HepG2 (cell line): Measurements from ENCODE around the gene LAMP1. TPM values are rescaled to one million over a fixed set of nuclear protein-coding genes. Genes with fewer than 3 reads are reported as not detected.

ENCODE experiments used
- ATAC-seq: fragments of 200-7000 bp; cut with Tn5 transposase; 3 replicates; pipeline ENCODE4 v1.9.1; 2020; ENCODE audit warnings: mild to moderate bottlenecking, moderate library complexity
- BruUV-seq: library from RNA; stranded (reverse); fragments of 400-500 nt; replicated peaks from 2 replicates; lab custom pipeline; 2021; lab: Mats Ljungman, UMichigan
- CTCF ChIA-PET: fragments of 300-600 bp; formaldehyde crosslinking; extraction: SDS; loops from one replicate; lab custom pipeline; 2021; ENCODE audit warnings: low total read pairs, inconsistent platforms, low intra/inter-chr PET ratio; lab: Yijun Ruan, JAX
- POLR2A ChIA-PET: fragments of 350-600 bp; sonication (Branson Sonifier 250); formaldehyde crosslinking; loops from one replicate; lab custom pipeline; 2020; ENCODE audit warnings: antibody characterized with exemption, inconsistent platforms; lab: Yijun Ruan, JAX
- DNase-seq: peaks from one replicate; pipeline ENCODE4 v3.0.0-alpha.2; 2015; ENCODE audit warnings: low spot score
- FAIRE-seq: peaks from 3 replicates; lab custom pipeline; 2011; peaks lifted over from hg19 to GRCh38; lab: Jason Lieb, UNC
- H2AFZ ChIP-seq: one replicate; pipeline ENCODE4 v1.6.1; 2011; ENCODE audit warnings: low read length, inconsistent platforms
- H3K27ac ChIP-seq: fragments of 300-600 bp; 3 replicates; pipeline ENCODE4 v1.8.0; 2011; ENCODE audit warnings: mixed run types, mild to moderate bottlenecking, mixed read lengths, low read length, inconsistent platforms; ENCODE audit not compliant: insufficient read depth; ENCODE audit errors: extremely low read length
- H3K27me3 ChIP-seq, 2 experiments: fragments of 200-600 bp in 1 of 2; 2 replicates in 1 of 2; 3 replicates in 1 of 2; pipeline versions ENCODE4 v1.6.0 to v1.8.0; 2011; ENCODE audit warnings: low read length in 2 of 2, mild to moderate bottlenecking in 2 of 2, moderate library complexity in 2 of 2, inconsistent platforms in 1 of 2; ENCODE audit not compliant: insufficient read depth in 2 of 2, control insufficient read depth in 1 of 2
- H3K36me3 ChIP-seq, 2 experiments: fragments of 200-600 bp in 1 of 2; replicated peaks in 1 of 2; 2 replicates in 1 of 2; 3 replicates in 1 of 2; pipeline versions ENCODE4 v1.5.1 to v1.8.0; 2011; ENCODE audit warnings: low read length in 2 of 2, inconsistent platforms in 1 of 2; ENCODE audit not compliant: insufficient read depth in 2 of 2, control insufficient read depth in 1 of 2
- H3K4me1 ChIP-seq: 2 replicates; pipeline ENCODE4 v1.5.1; 2012; ENCODE audit warnings: low read length, inconsistent platforms; ENCODE audit not compliant: insufficient read depth
- H3K4me2 ChIP-seq: 2 replicates; pipeline ENCODE4 v1.6.0; 2011; ENCODE audit warnings: low read depth, low read length, inconsistent platforms
- H3K4me3 ChIP-seq, 3 experiments: fragments of 200-600 bp in 1 of 3; sonication (generic), shearing (Covaris generic) in 1 of 3; replicated peaks in 1 of 3; 2 replicates each; pipeline ENCODE4 v1.5.1; 2011 to 2016; ENCODE audit warnings: low read length in 3 of 3, inconsistent platforms in 2 of 3, low read depth in 2 of 3, mild to moderate bottlenecking in 2 of 3, control low read depth in 1 of 3, mixed read lengths in 1 of 3; ENCODE audit not compliant: insufficient read depth in 1 of 3
- H3K79me2 ChIP-seq: one replicate; pipeline ENCODE4 v1.6.1; 2011; ENCODE audit warnings: low read length, inconsistent platforms; ENCODE audit not compliant: insufficient read depth
- H3K9ac ChIP-seq: 2 replicates; pipeline ENCODE4 v1.6.0; 2011; ENCODE audit warnings: mild to moderate bottlenecking, low read depth, low read length, inconsistent platforms; ENCODE audit not compliant: insufficient read depth
- H3K9me3 ChIP-seq: 2 replicates; pipeline ENCODE4 v1.5.1; 2012; ENCODE audit warnings: mild to moderate bottlenecking, low read length
- H4K20me1 ChIP-seq: 2 replicates; pipeline ENCODE4 v1.6.0; 2011; ENCODE audit warnings: inconsistent platforms, mild to moderate bottlenecking, low read length, moderate library complexity; ENCODE audit not compliant: insufficient read depth
- AKNA ChIP-seq: sonication (generic); formaldehyde crosslinking; IDR thresholded peaks from 2 replicates; pipeline ENCODE4 v1.4.0; 2020; ENCODE audit warnings: missing genetic modification reagents, borderline replicate concordance
- GTF3A ChIP-seq: sonication (generic); formaldehyde crosslinking; conservative IDR thresholded peaks from 2 replicates; pipeline ENCODE4 v1.4.0; 2020; ENCODE audit warnings: mild to moderate bottlenecking, missing genetic modification reagents
- MED13 ChIP-seq: sonication (generic); formaldehyde crosslinking; IDR thresholded peaks from 2 replicates; pipeline ENCODE4 v1.5.0; 2020; ENCODE audit warnings: missing genetic modification reagents
- PLRG1 ChIP-seq: fragments of 450-650 bp; conservative IDR thresholded peaks from 2 replicates; pipeline ENCODE4 v1.6.1; 2016
- POLR2A ChIP-seq, 2 experiments: IDR thresholded peaks; 2 replicates each; pipeline ENCODE4 v1.6.1; 2011; ENCODE audit warnings: low read depth in 2 of 2, low read length in 2 of 2, mild to moderate bottlenecking in 1 of 2, moderate library complexity in 1 of 2; ENCODE audit not compliant: insufficient read depth in 1 of 2
- SKIL ChIP-seq: sonication (generic); formaldehyde crosslinking; IDR thresholded peaks from 2 replicates; pipeline ENCODE4 v1.8.0; 2022; ENCODE audit warnings: missing genetic modification reagents, mild to moderate bottlenecking, moderate library complexity, borderline replicate concordance
- TBX2 ChIP-seq: sonication (generic); formaldehyde crosslinking; IDR thresholded peaks from 2 replicates; pipeline ENCODE4 v1.5.0; 2020; ENCODE audit warnings: missing genetic modification reagents, mild to moderate bottlenecking, borderline replicate concordance
- ZBTB21 ChIP-seq: sonication (generic); formaldehyde crosslinking; IDR thresholded peaks from 2 replicates; pipeline ENCODE4 v1.4.0; 2020; ENCODE audit warnings: missing genetic modification reagents
- ZNF34 ChIP-seq: sonication (generic); formaldehyde crosslinking; IDR thresholded peaks from 2 replicates; pipeline ENCODE4 v1.4.0; 2020; ENCODE audit warnings: mild to moderate bottlenecking, missing genetic modification reagents, borderline replicate concordance
- ZNF558 ChIP-seq: sonication (generic); formaldehyde crosslinking; IDR thresholded peaks from 2 replicates; pipeline ENCODE4 v1.9.0; 2022; ENCODE audit warnings: mild to moderate bottlenecking, missing genetic modification reagents, borderline replicate concordance
- WGBS: methylation state at CpG from one replicate; pipeline ENCODE4 v1.1.6; 2017; ENCODE audit warnings: low lambda C conversion rate; 5-methylcytosine and 5-hydroxymethylcytosine counted together
- in situ Hi-C: cut with HindIII; loops from 2 replicates; pipeline ENCODE4 v1.10.0; 2017; ENCODE audit warnings: low pct_unique_long_range_greater_than_20kb; ENCODE audit not compliant: extremely low pct_ligation_motif_present
- intact Hi-C: fragments of 100-400 bp; cut with micrococcal nuclease; formaldehyde crosslinking; loops from one replicate; pipeline ENCODE4 v1.10.0; 2022; ENCODE audit not compliant: unreplicated experiment
- polyA plus RNA-seq, 8 experiments: library from polyadenylated mRNA; depleted of rRNA in 3 of 8; stranded (reverse) in 7 of 8; unstranded in 1 of 8; fragments of >200 nt; fragmentation: Illumina TruSeq in 4 of 8; extraction: Trizol in 4 of 8; gene quantifications; 2 replicates each; pipeline versions ENCODE4 v1.2.1 to v1.2.3, GENCODE V29; 2011 to 2016; ENCODE audit warnings: low read depth in 4 of 8, missing spikeins in 1 of 8, mixed read lengths in 1 of 8; ENCODE audit not compliant: insufficient read depth in 1 of 8
- total RNA-seq, 5 experiments: library from RNA; depleted of rRNA; stranded (reverse); fragments of >200 nt; fragmentation: Illumina TruSeq; extraction: Trizol; gene quantifications; 2 replicates each; pipeline ENCODE4 v1.2.3, GENCODE V29; 2016; ENCODE audit warnings: low read depth in 1 of 5
- TF ChIP-seq, protein P1 (sequence below): sonication (generic); formaldehyde crosslinking; IDR thresholded peaks from 2 replicates; pipeline ENCODE4 v1.5.0; 2020; ENCODE audit warnings: mild to moderate bottlenecking, missing genetic modification reagents, borderline replicate concordance
- TF ChIP-seq, protein P2 (sequence below): sonication (generic); formaldehyde crosslinking; conservative IDR thresholded peaks from 2 replicates; pipeline ENCODE4 v1.4.0; 2020; ENCODE audit warnings: missing genetic modification reagents

Gene LAMP1
- total and polyA plus RNA-seq, 2 of the 13 experiments (the other 11 are each of a cell fraction or from before 2014, with no cell fraction given), result 103 to 112 TPM

DNA sequence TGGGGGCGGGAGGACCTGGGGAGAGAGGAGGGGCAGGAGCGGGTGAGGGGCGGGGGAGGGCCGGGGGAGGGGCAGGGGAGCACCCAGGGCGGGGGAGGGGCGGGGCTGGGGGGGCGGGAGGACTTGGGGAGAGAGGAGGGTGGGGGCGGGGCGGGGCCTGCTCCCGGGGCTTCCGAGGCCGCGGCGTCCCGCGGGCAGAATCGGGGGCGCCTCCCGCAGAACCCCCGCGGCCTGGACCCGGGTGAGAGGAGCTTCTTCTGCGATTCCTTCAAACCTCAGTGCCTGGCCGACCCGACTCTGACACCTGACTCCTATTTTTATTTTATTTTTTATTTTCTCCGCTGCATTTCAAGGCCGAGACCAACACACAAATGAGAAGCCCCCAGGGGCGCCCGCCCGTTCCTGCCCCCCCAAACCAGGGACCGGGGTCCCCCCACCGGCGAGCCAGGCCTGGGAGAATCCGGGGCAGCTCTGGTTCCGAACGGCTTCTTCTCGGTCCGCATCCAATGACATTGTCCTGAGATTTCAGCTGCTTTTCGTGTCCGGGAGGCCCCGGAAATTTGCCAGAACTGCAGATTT lies 67.4 kb downstream of the LAMP1 start:
- in situ Hi-C loops (no loop called here), intact Hi-C loops (loop anchor here (5.0 kb wide), 1 partner anchor 67 kb away; the partner anchor contains the start of gene LAMP1)
- Histone ChIP-seq H3K36me3 (peaks cover 0 to 15% of the 10 kb centered on the region in 2 experiments; a peak in 1 of 5 replicates), H3K4me1 (peaks cover 52% of the 10 kb centered on the region), H3K4me3 (peak overlapping the region; percentile 36 to 61 (median 54); a peak in 4 of 6 replicates), H3K79me2 (peaks cover 20% of the 10 kb centered on the region), H4K20me1 (peaks cover 17% of the 10 kb centered on the region; the same call in 1 of the 2 replicates), H3K27ac (peak overlapping the region; percentile 46), H2AFZ (no peak overlapping the region), H3K27me3 (peaks cover 6 to 22% of the 10 kb centered on the region in 2 experiments; a peak in 4 of 5 replicates), H3K9me3 (no peaks in the 10 kb centered on the region), H3K4me2 (peak overlapping the region; percentile 47), H3K9ac (peak overlapping the region; percentile 52; the same call in 1 of the 2 replicates)
- POLR2A ChIA-PET, result interaction anchor here (1.2 kb wide), 1 partner anchor 67 kb away, joined by 5 read pairs; the partner anchor contains the start of gene LAMP1
- CTCF ChIA-PET, result no interaction called here
- 23% methylated on average over 25 of the region's 41 CpGs for WGBS
- no peak for ATAC-seq
- FAIRE-seq, result no peak
- no TSS peak for BruUV-seq
- DNase-seq, result no peak
- TF ChIP-seq TBX2 (CRISPR knock-in tag) (no peak), PLRG1 (no peak), ZNF34 (no peak), SKIL (no peak), POLR2A (IDR thresholded peaks at IDR 0.05; ENCODE audit: insufficient read depth in 1 of 2, low read depth in 2 of 2, low read length in 2 of 2) (0 out of 4 replicates have a peak, but pooled peaks of 1 of the 2 experiments have one; percentile 37), ZBTB21 (CRISPR knock-in tag) (no peak), ZNF558 (CRISPR knock-in tag) (0 out of 2 replicates have a peak, but pooled peaks have one; percentile 12), GTF3A (no peak), MED13 (CRISPR knock-in tag) (no peak), AKNA (CRISPR knock-in tag) (no peak)
- TF ChIP-seq, protein P1, sequence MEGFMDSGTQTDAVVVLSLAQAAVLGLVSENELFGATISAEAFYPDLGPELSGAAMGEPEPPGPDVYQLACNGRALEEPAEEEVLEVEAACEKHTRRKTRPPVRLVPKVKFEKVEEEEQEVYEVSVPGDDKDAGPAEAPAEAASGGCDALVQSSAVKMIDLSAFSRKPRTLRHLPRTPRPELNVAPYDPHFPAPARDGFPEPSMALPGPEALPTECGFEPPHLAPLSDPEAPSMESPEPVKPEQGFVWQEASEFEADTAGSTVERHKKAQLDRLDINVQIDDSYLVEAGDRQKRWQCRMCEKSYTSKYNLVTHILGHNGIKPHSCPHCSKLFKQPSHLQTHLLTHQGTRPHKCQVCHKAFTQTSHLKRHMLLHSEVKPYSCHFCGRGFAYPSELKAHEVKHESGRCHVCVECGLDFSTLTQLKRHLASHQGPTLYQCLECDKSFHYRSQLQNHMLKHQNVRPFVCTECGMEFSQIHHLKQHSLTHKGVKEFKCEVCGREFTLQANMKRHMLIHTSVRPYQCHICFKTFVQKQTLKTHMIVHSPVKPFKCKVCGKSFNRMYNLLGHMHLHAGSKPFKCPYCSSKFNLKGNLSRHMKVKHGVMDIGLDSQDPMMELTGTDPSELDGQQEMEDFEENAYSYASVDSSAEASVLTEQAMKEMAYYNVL, result no peak
- TF ChIP-seq, protein P2, sequence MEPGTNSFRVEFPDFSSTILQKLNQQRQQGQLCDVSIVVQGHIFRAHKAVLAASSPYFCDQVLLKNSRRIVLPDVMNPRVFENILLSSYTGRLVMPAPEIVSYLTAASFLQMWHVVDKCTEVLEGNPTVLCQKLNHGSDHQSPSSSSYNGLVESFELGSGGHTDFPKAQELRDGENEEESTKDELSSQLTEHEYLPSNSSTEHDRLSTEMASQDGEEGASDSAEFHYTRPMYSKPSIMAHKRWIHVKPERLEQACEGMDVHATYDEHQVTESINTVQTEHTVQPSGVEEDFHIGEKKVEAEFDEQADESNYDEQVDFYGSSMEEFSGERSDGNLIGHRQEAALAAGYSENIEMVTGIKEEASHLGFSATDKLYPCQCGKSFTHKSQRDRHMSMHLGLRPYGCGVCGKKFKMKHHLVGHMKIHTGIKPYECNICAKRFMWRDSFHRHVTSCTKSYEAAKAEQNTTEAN, result no peak
